AG04449 (cell line): ENCODE measurements around the gene TBXA2R.

Experiments used
- CTCF ChIA-PET: fragments of 350-600 bp; formaldehyde crosslinking; extraction: SDS; loops from one replicate; lab custom pipeline; 2021; ENCODE audit warnings: antibody characterized with exemption; lab: Yijun Ruan, JAX
- POLR2A ChIA-PET: fragments of 400-600, 350-600 bp; formaldehyde crosslinking; extraction: SDS; loops from one replicate; lab custom pipeline; 2020; ENCODE audit warnings: antibody characterized with exemption, inconsistent platforms; lab: Yijun Ruan, JAX
- DNase-seq: peaks from one replicate; pipeline ENCODE4 v3.0.0-alpha.2; 2010; ENCODE audit warnings: low read depth, low spot score
- H3K4me3 ChIP-seq: 2 replicates; pipeline ENCODE4 v1.5.1; 2011; ENCODE audit warnings: low read depth, mild to moderate bottlenecking, control low read depth, low read length
- CTCF ChIP-seq: IDR thresholded peaks from one replicate; pipeline ENCODE4 v1.5.1; 2011; ENCODE audit warnings: mild to moderate bottlenecking, moderate library complexity, low read length, control low read depth, inconsistent platforms; ENCODE audit not compliant: insufficient read depth; ENCODE audit errors: missing control alignments

Gene TBXA2R

GRCh38 chr19:3606690-3607289 is at the start of gene TBXA2R:
TBXA2R (minus strand) TSS chr19:3606875; CDS start chr19:3600634, 6,241 bp downstream.
- CTCF ChIA-PET = interaction anchor here (1.9 kb wide), 1 partner anchor 20 kb away, joined by 7 read pairs; no protein-coding TSS in a partner anchor
- POLR2A ChIA-PET = interaction anchor here (1.5 kb wide), 1 partner anchor 14 kb away, joined by 5 read pairs; no protein-coding TSS in a partner anchor
- no peak for TF ChIP-seq CTCF
- no peak for DNase-seq
- H3K4me3 ChIP-seq = peak within 1 kb of the TSS; percentile 72

DNA sequence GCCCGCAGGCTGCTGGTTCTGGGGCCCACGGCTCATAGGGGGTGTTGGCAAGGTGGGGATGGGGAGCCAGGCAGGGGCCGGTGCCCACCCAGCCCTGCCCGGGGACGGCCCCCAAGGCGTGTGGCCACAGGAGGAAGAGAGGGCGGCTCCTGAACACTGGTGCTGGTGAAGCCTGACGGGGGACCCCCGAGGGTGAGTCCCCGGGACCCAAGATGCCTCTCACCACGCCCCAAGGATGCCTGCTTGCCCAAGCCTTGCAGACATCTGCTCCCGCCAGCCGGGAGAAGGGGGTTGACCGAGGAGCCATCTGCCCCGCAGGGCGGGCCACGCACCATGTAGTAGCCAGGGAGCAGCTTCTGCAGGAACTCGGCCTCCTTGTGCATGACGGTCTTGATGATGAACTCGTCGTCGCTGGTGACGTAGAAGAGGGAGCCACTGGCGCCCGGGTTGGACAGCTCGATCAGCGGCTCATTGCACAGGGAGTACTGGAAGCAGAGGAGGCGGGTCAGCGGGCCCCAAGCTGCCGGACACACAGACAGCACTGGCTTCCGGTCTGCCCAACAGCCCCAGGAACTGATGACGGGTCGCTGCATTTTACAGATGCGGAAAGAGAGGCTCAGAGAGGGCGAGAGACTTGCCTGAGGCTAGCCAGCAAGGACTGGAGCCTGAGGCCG is 49.5 kb upstream of the TBXA2R start:
- no peak for TF ChIP-seq CTCF
- ChIA-PET POLR2A (interaction anchor here (0.6 to 1.1 kb wide), 4 partner anchors 16 to 98 kb away, joined by 3 read pairs; partner anchors contain the start of gene MFSD12), CTCF (interaction anchor here (0.7 to 6.2 kb wide), 7 partner anchors 10 to 351 kb away, joined by 3 to 48 read pairs (median 4); partner anchors contain the start of gene TJP3)
- H3K4me3 ChIP-seq = no peak overlapping the region
- DNase-seq = no peak

- no peak for TF ChIP-seq CTCF
- ChIA-PET POLR2A (interaction anchor here (0.6 to 1.1 kb wide), 4 partner anchors 16 to 98 kb away, joined by 3 read pairs; partner anchors contain the start of gene MFSD12), CTCF (interaction anchor here (0.6 to 6.2 kb wide), 6 partner anchors 11 to 353 kb away, joined by 3 to 48 read pairs (median 4); partner anchors contain the start of gene TJP3)
- H3K4me3 ChIP-seq = peak overlapping the region; percentile 30
- DNase-seq = peak; percentile 69
These were observed 48.9 kb upstream of the TBXA2R start for GRCh38 chr19:3655402-3656072.

DNA sequence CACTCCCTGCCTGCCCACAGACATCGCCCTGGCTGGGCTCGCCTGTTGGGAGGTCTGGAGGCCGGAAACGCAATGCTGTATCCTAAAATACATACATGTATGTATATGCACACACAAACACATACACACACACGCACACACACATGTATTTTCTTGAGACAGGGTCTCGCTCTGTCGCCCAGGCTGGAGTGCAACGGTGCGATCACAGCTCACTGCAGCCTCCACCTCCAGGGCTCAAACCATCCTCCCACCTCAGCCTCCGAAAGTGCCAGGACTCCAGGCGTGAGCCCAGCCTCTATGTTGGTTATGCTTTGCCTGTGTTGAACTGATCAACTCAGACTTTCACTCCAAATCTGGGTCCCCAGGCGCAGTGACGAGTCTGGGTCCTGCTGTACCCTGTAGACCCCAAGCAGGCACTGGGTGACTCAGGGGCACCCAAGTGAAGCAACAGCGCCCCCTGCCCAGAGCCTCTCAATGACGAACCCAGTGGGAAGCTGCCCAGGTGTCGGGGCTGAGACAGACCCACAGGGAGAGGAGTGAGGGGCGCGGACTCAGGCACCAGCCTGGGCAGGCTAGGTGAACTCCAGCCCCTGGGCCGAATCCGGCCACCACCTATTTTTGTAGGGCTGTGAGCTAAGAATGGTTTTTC is 47.3 kb upstream of the TBXA2R start:
- peak; percentile 13 for TF ChIP-seq CTCF
- DNase-seq = no peak
- H3K4me3 ChIP-seq = no peak overlapping the region
- POLR2A ChIA-PET = no interaction called here
- CTCF ChIA-PET = interaction anchor here (0.6 to 6.2 kb wide), 4 partner anchors 8 to 349 kb away, joined by 3 to 48 read pairs (median 4); no protein-coding TSS in a partner anchor

- POLR2A ChIA-PET = no interaction called here
- no peak for DNase-seq
- no peak overlapping the region for H3K4me3 ChIP-seq
- CTCF ChIA-PET = interaction anchor here (0.8 to 6.2 kb wide), 4 partner anchors 7 to 108 kb away, joined by 3 to 48 read pairs (median 3); no protein-coding TSS in a partner anchor
- no peak for TF ChIP-seq CTCF
These were observed 46.6 kb upstream of the TBXA2R start for GRCh38 chr19:3653081-3653795.
